Fibroblast of skin of left quadriceps (primary cell): Measurements from ENCODE around the gene SHROOM3.
A peak's percentile ranks its signal among the peaks of the same experiment; 100 is the strongest.

Experiments
- DNase-seq, 2 experiments: peaks; one replicate each; pipeline ENCODE4 v3.0.0-alpha.2; 2013; ENCODE audit warnings: low read depth in 2 of 2

The SHROOM3 gene

GRCh38 chr4:76745240-76745639 is 310.2 kb downstream of the SHROOM3 start:
- DNase-seq, result peak; percentile 91 to 93

- DNase-seq, result peak; percentile 92 to 93
Observed at GRCh38 chr4:76747563-76747962, 312.5 kb downstream of the SHROOM3 start.

GRCh38 chr4:76748649-76749048 is 313.6 kb downstream of the SHROOM3 start:
- no peak for DNase-seq

DNA sequence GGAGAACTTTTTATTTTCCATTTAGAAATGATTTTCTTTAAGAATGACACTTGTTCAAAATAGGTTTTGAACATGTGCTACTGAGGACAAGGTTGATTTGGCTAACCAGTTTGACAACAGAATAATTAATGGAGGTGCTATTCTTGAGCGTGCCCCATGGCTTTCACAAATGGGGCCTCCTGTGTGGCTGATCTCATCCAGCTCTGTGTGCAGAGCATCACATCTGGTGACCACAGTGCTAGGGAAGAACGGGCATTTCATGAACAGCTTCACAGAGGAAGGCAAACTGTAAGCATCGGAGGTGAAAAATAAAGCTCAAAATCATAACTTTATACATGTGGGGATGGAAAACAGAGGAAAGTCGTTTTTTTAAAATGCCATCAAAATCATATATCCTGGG is 314.3 kb downstream of the SHROOM3 start:
- no peak for DNase-seq

DNA sequence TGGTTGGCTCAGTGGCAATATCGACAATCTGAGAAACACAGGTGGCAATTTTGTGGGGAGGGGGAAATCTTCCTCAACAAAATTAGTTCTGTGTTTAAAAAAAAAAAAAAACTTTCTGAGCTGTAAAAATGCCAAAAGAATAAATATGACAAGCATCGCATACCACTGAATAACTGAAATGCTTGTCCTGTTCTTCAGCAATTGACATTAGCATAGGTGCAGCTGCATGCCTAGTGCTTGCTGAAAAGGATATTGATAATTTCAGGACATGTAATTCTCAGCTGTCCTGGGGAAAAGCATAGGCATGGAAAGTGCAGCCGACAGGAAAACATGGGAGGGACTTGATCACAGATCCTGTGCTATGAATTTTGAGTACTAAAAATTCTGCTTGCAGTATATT is 315.7 kb downstream of the SHROOM3 start:
- no peak for DNase-seq

- DNase-seq, result no peak
Observed at GRCh38 chr4:76751612-76752343, 316.7 kb downstream of the SHROOM3 start.

DNA sequence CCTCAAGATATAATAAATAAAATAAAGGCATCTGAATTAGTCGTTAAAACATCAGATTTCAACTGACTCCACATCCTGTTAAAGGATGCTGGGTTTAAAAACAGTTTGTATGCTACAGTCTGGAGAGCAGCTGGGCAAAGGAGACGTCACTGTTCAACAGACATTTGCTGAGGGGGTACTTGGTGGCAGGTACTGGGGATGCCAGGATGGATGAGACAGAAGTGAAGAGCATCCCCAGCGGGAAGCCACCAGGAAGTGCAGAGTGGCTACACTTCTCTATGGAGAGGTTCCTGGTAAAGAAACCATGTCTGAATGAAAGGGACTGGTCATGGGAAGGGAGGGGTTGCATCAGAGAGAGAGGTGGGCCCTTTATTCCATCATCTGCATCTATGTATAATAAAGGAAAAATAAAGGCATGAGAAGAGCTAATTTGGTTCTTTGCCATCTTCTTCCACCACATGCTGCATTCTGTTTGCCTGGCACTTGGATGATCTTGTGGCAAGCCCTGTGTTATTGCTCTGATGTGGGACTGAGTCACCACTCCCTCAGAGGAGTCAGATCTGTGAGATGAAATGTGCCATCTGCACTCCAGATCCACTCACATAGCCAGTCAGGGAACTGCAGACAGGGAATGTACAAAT is 318.0 kb downstream of the SHROOM3 start:
- peak; percentile 97 for DNase-seq

DNA sequence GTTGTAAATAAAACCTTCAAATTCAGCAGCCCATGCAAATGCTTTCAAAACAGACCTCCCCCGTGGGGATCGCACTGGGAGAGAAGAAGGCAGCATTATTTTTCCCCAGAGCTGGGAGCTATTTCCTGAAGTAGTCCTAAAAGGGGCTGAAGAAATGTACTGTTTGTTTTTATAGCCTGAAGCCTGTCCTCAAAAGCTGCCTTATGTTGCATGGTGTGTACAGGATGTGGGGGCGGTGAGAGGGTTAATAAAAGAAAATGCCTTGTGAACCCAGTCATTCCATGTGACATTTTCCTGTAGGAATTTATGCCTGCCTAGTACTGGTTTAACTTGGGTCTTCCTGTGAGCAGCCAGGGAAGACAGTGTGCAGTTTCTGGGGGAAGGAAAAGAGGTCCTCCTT is 318.8 kb downstream of the SHROOM3 start:
- peak; percentile 94 for DNase-seq

DNA sequence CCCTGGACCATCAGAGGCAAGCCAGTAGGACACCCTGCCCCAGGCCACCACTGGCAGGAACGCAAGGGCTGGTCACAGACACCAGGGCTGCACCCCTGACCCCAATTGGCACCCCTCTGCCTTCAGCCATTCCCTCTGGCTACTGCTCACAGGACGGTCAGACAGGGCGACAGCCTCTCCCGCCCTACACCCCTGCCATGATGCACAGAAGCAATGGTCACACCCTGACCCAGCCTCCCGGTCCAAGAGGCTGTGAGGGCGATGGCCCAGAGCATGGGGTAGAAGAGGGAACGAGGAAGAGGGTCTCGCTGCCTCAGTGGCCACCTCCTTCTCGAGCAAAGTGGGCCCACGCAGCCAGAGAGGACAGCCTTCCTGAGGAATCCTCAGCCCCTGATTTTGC is 319.4 kb downstream of the SHROOM3 start:
- DNase-seq, result no peak

GRCh38 chr4:76755756-76756155 is 320.7 kb downstream of the SHROOM3 start:
- DNase-seq, result no peak

- DNase-seq, result no peak
Observed at GRCh38 chr4:76756416-76756815, 321.4 kb downstream of the SHROOM3 start.

DNA sequence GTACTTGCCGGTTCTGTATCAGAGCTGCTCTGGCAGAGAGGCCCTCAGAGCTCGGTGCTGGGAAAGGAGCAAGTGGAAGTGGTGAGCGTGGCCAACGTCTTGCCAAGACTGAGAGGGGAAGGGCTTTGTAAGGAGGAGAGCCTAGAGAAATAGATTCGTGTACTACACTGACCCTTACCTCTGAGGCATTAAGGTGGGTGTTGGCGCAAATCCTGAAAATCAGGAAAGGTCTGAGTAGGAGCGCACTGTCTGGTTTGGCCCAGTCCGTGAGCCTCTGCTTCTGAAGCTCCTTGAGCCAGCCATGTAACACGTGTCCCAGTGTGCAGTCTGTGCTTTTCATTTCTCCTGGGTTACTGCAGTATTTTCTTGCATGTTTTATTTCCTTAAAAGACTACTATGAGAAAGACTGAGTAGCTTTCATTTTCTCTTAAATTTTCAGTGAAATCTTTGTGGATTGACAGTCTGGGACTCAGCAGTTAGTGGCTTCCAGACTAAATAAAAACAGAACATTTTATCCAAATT is 322.4 kb downstream of the SHROOM3 start:
- no peak for DNase-seq

GRCh38 chr4:76758290-76758882 is 323.4 kb downstream of the SHROOM3 start:
- peak in 1 of 2 experiments; percentile 63 for DNase-seq

GRCh38 chr4:76758996-76759395 is 324.0 kb downstream of the SHROOM3 start:
- no peak for DNase-seq

DNA sequence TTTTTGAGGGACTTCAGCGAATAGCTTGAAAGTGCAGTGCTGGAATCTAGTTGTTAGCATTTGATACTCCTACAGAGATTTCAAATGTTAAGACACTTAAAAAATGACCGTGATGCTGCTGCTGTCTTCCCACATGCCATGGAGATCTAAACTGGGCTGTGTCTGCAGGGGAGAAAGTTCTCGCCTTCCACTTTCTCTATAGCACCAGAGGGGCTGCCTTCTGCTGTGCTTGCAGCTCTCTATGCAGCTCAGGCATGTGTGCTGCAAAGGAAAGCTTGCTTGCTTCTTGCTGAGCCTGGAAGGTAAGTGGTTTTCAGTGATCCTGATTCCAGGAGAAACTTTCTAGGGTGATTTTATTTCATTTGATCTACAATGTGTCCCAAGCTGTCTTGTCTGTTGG is 325.2 kb downstream of the SHROOM3 start:
- no peak for DNase-seq

DNA sequence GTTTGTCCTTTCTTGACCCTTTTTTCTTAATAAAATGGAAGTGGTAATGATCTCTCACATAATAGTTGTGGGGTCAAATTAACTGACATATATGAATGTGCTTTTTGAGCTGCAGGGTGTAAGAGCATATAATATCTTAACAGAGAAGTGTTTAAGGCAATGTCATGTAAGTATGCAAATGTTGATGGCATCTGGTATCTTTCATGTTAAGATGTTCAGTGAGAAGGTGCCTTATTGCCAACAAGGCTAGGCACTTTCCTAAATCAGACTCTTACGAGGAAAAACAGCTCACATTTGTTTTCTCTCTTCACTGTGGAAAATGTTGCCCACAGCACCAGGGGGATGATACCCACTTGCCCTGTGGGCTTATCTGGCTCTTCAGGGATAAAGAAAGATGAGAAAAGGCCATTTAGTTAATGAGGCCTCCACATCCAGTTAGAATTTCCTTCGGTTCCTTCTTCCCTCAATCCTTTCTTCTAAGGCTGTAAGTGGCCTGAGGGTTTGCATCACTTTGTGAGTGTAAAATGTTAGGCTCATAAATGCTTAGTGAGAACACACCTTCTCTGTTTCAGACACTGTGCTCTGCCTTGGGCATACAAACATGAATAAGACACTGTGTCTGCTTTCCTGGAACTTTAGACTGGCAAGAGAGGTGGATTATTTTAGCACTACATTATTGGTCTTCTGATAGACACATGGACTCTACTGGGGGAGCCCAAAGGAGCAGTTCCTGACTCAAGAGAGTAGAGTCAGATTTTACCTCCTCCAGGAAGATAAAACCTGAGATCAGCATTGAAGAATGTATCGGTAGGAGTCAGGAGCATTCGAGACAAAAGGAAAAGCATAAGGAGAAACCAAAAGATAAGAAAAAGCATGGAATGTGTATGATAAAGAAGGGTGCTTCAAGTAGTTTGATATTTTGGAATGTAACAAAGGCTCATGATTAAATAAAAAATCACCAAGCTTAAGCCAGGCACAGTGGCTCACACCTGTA is 327.4 kb downstream of the SHROOM3 start:
- DNase-seq, result no peak

DNA sequence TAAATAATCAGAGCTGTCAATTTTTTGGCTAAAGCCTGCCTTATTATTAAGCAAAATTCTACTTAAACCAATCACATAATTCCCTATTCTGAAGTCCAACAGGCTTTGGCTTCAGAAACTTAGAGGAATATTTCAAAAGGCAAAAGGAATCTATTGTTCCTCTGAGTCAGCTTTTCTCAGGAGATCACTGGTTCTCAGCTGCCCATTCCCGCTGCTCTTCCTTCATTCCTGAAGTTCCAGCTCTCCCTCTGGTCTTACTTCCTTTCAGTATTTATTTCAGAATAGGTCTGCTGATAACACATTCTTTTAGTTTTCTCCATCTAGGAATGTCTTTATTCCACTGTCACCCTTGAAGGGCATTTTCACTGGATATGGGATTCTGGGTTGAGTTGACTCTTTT is 329.2 kb downstream of the SHROOM3 start:
- peak; percentile 70 to 71 for DNase-seq

DNA sequence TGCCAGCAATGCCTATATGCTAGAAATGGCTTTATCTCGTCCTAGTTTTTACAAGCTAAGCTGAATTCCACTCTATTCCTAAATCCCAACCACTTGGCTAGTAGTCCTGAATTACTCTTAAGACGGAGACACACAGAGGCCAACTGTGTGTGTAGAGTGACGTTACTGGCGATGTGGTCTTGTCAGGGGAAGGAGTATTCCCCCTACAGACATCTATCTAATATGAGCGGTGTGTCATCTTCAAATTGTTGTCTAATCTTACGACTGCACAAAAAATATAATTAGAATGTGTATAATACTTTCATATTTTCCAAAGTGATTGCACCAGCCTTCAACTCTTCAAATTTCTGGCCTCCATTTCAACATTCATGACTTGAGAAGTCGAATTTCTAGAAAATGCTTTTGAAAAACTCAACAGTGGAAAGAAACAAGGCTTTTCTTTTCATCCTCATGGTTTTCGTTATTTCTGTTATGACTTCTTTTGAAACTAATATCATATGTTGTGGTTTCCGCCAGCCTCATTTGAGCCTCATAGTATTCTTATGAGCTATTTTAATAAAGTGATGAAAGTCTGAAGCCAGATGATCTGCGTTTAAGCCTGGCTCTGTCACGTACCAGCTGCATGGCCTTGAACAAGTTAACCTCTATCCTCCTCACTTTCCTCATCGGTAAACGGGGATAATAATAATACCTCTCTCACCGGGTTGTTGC is 330.6 kb downstream of the SHROOM3 start:
- peak; percentile 86 to 88 for DNase-seq

DNA sequence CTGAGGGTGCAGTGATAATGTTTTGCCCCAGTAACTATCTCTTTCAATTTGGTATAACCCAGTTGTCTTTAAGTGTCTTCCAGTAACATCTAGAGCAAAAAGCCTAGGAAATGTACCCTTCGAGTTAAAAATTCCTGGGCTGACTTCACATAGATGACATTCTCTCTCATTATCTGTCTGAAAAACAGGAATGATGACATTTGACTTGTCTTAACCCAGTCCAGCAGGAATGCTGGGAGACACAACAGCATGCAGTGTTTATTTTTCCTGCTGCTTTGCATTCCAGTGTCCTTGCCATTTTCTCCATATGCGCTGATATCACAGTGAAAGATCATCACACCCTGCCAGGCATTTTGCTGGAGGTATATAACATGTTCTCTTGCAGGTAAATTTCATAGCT is 333.0 kb downstream of the SHROOM3 start:
- no peak for DNase-seq

GRCh38 chr4:76772498-76773106 is 337.6 kb downstream of the SHROOM3 start:
- peak; percentile 67 to 69 for DNase-seq

DNA sequence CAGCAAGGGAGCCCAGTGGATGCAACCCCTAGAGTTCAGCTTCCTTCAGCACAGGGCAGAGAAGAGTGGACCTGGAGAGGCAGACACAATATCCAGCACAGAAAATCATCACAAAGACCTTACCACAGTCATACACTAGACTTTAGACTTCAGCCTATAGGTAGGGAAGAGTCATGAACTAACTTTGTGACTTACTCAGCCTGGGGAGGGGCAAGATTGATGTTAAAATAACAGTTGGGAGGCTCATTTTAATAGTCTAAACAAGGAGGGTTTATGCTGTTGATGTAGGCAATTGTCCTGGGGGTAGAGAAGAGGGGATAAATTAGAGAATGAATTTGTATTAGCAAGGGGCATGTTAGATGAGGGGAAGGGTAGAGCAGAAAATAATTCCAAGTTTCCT is 338.7 kb downstream of the SHROOM3 start:
- no peak for DNase-seq
